ENCODE measurements around the gene POLN.

The POLN gene

DNA sequence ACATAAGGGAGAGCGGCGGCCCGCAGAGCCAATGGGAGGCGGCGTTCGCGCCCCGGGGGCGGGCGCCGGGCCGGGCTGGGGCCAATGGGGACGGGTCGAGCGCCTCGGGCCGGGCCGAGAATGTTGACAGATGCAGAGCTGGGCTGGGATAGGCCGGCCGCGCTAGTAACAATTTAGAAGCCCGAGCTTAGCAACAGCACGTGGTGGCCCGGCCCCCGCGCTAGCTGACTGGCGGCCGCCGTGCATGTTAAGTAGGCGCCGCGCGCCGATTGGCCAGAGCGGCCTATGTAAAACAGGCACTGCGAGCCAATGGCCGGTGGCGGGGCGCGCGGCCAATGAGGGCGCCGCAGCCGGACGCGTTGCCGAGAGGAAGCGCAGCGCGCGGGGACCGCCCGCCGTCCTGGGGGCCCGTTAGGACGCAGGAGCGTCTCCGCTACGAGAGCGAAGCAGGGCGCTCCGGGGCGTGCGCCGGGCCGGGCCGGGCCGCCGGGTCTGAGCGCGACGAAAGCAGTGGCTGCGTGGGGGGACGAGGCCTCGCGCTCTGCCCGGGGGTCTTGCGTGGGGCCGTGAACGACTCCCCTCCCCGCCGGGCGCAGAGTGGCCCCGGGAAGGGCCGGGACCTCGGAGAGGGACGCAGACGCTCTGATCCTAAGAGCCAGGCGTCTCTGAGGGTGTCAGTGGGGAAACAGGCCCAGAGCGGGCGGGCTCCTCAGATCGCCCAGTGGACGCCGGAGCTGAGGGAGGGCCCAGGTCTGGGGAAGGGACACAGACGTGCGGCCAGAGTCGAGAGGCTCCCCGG is 20.4 kb upstream of the POLN start:
- DNase-seq: peak; percentile 82

GRCh38 chr4:2261853-2262144 is 19.9 kb upstream of the POLN start, which contains the start of gene MXD4:
TSS of gene MXD4 (minus strand) at chr4:2262109. CDS start at chr4:2261980, 129 bp downstream.
- DNase-seq: no peak

DNA sequence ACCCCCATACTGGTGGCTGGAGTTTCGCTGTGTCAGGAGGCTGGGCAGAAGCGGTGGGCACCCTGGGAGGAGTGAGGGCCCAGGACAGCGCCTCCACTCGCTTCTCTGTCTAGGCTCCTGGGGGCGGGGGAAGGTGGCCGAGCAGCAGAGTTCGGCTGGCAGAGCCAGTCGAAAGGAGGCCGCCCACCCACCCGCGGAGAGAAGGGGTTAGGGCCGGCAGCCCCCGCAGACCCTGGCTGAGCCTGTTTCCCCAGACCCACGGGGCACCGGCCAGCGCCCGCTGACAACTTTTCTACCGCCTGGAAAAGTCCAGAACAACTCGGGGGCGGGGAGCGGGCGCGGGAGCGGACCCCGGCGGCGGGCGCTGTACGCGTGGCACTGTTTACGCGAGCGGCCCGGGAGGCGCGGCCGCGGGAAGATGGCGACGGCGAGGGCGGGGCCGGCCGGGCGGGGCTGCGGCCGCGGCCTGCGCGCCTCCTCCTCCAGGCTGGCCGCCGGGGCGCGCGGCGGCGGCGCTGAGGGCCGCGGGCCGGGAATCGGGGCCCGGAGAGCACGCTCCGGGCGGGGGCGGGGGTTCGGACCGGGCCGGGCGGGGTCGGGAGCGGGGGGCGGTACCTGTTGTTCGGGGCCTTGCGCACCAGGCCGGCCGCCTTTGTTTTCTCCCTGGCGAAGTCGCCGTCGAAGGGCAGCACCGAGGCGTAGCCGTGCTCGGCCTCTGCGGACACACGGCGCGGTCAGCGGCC is 19.4 kb upstream of the POLN start:
- no peak for DNase-seq

DNA sequence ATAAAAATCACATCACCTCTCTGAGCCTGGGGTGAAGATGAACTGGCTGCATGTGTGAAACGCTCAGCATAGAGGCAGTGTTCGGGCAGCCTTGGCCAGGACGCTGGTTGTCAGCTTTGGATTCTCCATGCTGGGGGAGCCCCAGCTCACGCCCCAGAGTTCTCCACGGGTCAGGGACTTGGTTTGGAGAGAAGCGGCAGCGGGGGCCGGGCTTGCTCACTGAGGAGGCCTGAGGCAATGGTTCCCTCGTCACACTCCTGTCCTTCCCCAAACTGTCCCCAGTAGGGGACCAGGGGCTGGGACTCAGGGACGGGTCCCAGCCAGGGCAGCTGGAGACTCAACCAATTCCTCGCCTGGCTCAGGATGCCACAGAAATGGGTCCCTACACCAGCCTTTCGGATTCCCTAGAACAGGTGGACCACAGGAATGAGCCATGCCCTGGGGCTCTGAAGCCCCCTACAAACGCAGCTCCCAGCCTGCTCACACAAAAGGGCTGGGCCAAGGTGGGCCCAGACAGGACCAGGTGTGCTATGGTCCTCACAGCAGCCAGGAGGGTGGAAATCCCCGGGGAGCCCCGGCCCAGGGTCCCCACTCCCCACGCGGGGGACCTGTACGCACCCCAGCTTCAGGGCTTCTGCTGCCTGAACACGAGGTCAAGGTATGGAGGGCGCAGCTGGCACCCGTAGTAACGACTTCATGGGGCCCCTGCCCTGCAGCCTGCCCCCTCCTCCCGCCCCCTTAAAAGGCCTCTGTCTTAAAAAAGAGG is 18.6 kb upstream of the POLN start:
- no peak for DNase-seq

GRCh38 chr4:2259541-2260343 is 17.8 kb upstream of the POLN start:
- DNase-seq: no peak

GRCh38 chr4:2259036-2259540 is 17.2 kb upstream of the POLN start:
- no peak for DNase-seq

DNA sequence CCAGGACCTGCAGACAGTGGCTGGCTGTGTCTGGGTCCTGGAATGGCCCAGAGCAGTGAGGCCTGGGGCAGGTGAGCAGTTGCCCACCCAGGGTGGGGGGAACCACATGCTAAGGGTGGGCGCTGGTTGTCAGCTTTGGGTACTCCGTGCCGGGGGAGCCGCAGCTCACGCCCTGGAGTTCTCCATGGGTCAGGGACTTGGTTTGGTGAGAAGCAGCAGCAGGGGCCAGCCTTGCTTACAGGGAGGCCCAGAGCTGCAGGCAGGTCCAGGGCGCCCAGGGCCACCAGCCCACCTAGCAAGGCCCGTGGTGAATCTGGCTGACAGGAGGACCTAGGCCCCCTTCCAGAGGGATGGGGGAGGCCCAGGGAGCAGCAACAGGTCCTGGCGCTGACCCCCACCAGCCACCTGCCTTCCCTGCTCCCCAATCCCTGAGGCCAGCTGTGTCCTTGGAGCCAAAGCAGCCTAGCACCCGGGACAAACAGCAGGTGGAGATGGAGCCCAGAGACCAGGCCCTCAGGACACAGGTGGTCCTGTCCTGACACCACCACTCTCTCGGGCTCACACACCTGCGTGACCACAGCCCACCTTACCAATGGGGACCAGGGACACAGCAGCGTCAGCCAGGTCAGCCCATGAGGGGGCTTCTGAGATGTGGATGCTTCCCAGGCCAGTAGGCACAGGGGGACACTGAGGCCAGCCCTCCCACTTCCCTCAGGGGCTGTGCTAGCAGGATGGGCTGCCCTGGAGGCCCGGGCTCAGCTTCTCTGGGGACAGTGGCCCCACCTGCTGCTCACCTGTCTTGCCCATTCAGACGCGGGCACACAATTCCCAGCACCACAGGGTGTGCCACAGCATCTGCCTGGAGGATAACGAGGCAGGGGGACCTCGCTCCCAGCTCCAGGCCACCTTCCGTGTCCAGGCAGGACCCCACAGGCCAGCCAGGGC is 16.4 kb upstream of the POLN start:
- no peak for DNase-seq

DNA sequence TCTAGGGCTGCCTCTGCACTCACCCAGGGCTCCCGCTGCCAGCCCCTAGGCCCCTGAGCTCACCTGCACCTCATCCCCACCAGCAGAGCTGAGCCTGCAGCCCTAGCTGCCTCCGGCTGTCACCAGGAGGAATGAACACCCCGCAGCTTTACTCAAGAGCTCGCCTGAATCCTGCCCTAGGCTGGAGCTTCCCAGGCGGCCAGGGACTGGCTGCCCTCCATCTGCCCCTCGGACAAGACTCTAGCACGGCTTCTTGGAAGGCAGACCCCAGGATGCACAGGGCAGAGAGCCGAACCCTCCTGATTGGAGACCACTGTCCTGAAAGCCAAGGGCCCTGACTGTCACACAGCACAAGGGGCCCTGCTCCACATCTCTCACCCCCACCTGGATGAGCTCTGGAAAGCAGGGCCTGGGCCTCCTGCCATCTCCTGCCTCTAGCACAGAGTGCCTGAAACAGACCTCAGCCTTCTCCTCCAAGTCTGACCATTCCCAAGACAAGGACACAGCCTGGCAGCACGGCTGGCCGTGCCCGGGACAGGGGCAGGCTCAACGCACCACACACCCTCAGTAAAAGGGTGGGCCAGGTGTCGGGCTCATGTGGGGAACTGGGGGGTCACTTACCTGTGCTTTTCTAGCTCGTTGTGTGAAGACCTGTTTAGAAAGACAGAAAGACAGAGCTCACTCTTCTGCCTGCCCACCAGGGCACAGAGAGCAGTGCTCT is 15.6 kb upstream of the POLN start:
- DNase-seq: no peak

GRCh38 chr4:2256781-2257191 is 14.9 kb upstream of the POLN start:
- no peak for DNase-seq

DNA sequence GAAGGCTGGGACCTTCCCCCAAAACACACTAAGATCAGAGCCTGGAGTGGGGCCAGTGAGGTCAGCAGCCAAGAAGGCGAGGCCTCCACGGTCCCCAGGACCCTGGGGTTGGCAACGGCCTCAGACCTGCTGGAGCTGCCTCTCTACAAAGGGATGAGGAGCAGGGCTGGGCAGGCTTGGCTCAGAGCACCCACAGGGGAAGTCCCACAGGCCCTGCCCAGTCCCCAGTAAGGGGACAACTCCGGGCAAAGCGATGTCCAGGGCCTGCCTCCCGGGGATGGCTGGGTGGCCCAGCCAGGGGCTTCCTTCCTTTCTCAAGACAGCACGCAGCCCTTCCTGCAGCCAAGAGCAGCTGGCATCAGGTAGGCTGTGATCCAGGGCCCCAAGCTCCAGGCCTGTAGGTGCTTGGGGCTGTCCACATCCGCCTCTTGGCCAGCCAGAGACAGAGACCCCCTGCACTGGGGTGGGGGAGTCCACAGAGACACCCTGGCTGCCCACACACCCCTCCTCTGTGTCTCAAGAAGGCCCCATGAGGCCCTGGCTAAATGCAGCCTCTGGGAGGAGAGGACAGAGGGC is 14.3 kb upstream of the POLN start:
- DNase-seq: no peak

DNA sequence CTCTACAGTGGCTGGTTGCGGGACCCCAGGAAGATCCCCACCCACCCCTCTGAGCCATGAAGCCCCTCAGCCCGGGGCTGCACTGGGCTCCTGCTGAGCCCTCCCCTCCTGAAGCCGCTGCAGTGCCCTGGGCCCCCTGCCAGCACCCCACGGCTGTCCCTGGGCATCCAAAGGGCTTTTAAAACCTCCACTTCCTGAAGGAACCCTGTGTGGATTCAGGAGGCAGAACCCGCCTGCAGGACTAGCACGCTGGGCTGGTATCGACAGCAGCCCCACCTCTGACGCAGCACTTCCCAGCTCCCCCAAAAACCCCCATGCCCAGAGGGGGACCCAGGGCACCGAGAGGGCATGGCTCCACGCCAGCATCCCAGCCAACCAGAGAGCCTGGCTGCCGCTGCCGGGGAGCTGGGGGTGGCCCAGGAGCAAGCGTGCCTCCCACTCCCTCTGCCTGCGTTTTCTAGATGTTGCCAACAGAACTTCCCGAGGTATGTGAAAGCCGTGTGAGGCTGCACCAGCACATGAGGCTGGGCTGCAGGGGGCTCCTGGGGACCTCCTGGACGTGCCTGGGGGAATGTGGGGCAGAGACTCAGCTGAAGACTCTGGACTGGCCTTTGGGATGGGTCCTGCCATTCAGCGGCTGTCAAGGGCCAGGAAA is 13.7 kb upstream of the POLN start:
- DNase-seq: no peak

DNA sequence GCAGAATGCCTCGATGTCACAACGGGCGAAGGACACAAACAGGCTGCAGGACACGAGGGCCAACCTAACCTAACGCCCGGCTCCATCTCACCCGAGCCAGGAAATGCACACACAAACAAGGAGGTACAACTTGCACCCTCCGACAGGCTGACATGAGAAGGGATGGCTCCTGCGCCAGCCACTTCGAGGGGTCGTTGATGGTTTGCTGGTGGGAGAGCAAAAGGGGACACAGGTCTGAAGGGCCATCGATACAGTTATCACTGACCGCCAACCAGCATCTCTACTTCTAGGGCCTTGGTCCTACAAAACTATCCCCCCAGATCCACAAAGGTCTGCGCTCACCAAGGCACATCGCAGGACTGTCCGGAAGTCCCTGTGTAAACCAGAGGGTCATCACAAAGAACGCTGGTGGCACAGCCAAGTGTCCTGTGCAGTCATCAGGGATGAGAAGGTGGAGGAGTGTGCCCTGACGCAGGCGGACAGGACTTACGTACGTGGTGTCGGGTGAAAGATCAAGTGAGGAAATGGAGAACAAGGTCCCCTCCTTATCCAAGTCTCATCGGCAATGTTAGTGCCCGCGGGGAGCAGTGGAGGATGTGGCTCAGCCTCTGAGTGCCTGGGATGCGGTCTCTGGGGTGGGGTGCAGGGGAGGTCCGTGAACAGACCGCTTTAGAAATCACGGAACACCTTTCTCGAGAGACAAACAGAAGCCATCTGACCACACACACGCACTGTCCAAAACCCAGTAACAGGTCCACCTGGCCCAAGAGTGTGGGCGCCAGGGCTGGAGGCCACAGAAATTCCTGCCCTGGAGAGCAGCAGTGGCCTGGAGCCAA is 13.0 kb upstream of the POLN start:
- DNase-seq: no peak

DNA sequence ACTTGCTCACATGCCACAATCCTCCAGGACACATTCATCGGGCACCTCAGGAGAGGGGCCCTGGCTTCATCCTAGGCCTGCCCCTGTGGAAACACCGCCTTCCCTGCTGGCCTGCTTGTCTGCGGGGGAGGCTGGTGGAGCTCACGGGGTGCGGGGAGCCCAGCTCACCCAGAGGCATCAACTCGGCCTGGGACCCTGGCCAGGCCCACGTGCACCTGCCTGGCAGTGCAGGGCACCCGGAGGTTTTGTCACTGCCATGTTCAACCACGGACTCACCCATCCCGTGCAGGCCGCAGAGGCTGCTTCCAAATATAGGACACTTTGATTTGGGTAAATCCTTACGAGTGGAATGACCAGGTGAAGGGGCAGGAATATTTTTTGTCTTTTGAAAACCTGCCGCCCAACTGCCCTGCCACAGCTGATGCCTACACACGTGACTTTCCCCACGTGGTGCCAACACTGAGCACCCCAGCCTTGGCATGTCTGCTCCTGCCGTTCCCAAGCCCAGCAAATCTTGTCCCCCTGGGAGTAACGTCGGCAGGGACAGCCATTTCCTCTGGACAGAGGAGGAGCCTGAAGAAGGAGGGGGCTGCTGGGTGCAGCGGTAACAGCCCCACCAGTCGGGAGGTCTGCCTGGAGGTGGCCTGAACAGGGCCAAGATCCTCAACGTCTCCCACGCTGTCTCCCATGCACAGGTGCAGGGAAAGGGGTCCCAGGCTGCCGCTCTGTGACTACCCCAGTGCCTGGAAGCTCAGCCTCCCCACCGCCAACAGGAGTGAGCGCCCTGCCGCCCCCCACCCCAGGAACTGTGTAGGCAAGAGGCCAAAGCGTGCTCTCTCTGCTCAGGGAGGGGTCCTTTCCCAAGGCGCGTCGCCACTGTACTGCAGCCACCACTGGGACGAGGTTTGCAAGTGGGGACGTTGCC is 11.5 kb upstream of the POLN start:
- DNase-seq: no peak

GRCh38 chr4:2252530-2253091 is 10.7 kb upstream of the POLN start:
- no peak for DNase-seq

GRCh38 chr4:2251795-2252529 is 10.0 kb upstream of the POLN start:
- no peak for DNase-seq

DNA sequence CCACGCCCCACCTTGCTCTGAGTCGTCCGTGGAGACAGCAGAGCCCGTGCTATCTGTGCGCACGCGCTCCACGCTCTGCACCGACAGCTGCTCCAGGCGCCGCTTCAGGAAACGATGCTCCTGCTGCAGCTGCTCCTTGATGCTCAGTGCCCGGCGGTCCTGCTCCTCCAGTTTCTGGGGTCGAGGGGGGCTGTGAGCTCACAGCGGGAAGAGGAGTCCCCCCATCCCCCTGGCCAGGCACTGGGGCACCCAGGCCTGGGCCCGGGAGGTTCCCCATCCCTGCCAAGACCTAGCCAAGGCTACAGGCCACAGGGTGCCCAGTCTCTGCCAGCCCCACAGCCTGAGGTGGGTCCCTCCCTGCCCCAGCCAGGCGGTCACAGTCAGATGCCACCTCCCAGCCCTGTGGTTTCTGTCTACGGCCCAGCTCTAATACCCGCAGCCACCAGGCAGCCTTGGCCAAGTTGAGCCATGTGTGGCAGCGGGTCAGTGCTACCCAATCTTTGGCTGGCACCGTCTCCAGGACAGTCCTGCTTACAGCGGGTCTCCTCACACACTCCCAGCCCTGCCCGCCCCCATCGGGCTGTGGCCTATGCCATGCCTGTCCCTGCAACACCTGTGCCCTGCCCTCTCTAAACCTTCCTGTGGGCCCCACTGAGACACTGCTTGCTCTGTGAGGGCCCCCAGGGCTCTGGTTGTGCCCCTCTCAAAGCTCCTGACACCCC is 9.3 kb upstream of the POLN start:
- no peak for DNase-seq

Data from DMS79 (cell line).